HG03039 (cell line): ENCODE measurements around the gene CAVIN1.
A peak's percentile ranks its signal among the peaks of the same experiment; 100 is the strongest.
"Not testable (repeated sequence)": the region's sequence is repeated elsewhere in the genome, so short reads cannot be mapped to it uniquely, and the experiment has no call there.

Source experiments
- ATAC-seq: cut with Tn5 transposase; IDR thresholded peaks from one replicate; pipeline ENCODE4 v1.9.1; 2021; ENCODE audit warnings: mild to moderate bottlenecking, moderate library complexity; ENCODE audit not compliant: unreplicated experiment

The CAVIN1 gene

DNA sequence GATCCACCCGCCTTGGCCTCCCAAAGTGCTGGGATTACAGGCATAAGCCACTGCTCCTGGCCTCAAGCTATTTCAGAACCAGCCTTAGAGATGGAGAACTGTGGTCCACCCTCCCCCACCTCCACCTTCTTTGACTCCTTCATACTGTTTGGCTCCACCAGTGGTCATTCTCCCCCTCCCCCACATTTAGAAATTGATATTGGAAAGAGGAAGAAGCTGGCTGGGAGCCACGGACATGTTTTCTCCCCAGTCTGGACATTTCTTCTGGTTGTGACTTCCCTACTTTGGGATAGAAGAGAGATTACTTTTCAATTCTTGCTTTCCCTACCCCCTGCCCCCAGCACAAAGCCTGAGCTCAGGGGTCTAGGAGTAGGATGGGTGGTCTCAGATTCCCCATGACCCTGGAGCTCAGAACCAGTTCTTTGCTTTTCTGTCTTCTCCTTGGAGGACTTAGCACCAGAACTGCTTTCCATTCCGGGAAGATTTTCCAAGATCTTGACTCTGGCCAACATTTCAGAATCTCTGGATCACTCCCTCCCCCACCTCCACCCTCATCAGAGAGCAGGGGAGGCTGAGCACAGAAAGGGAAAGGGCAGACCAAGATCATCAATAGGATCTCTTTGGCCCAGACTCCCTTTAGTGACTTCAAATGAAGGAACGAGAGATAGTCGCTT is 16.3 kb downstream of the CAVIN1 start:
- ATAC-seq: no peak

DNA sequence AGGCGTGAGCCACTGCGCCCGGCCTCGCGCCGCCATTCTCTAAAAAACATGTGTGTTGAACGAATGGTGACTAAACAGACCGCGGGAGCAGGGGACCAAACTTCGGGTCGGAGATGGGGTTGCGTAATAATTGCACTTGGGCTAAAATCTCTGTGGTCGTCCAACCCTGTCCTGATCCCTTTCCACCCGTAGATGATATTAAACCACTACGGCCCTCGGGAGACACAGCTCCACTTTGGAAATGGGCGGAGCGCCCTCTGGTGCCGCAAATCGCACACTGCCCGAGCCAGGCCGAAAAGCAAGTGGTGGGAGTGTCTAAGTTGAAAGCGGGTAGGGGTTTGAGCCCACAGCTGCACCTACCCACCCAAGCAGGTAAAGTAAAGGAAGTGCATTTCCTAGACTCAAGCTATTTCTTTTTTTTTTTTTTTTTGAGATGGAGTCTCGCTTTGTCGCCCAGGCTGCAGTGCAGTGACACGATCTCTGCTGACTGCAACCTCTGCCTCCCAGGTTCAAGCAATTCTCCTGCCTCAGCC is 17.0 kb downstream of the CAVIN1 start:
- ATAC-seq: no peak

GRCh38 chr17:42405076-42405475 is 18.0 kb downstream of the CAVIN1 start:
- ATAC-seq: no peak

GRCh38 chr17:42404326-42405055 is 18.6 kb downstream of the CAVIN1 start:
- ATAC-seq: no peak

GRCh38 chr17:42403150-42403549 is 19.9 kb downstream of the CAVIN1 start:
- ATAC-seq: no peak

DNA sequence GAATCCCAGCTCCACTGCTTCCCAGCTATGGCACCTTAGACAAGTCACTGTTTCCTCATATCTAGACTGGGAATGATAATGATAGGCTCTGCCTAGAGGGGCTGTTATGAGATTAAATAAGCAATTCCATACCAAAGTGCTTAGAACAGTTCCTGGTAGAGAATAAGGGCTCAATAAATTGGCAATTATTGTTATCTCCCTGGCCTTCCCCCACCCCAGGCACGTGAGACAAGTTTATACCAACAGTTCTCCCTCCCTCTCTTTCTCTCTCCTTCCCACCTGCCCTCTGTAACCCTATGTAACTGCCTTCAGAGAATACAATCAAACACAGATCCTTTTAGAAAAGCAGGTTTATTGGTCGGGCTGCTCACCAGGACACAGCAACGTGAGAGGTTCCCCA is 20.9 kb downstream of the CAVIN1 start:
- ATAC-seq: no peak

DNA sequence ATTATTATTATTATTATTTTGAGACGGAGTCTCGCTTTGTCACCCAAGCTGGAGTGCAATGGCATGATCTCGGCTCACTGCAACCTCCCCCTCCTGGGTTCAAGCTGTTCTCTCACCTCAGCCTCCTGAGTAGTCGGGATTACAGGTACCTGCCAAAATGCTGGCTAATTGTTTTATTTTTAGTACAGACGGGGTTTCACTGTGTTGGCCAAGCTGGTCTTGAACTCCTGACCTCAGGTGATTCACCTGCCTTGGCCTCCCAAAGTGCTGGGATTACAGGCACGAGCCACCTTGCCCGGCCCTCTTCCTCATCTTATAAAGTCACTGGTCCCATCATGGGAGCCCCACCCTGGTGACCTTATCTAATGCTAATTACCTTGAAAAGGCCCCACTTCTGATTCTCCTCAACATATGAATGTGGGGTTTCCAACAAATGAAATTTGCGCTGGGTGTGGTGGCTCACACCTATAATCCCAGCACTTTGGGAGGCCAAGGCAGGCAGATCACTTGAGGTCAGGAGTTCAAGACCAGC is 22.1 kb downstream of the CAVIN1 start:
- not testable (repeated sequence) for ATAC-seq

DNA sequence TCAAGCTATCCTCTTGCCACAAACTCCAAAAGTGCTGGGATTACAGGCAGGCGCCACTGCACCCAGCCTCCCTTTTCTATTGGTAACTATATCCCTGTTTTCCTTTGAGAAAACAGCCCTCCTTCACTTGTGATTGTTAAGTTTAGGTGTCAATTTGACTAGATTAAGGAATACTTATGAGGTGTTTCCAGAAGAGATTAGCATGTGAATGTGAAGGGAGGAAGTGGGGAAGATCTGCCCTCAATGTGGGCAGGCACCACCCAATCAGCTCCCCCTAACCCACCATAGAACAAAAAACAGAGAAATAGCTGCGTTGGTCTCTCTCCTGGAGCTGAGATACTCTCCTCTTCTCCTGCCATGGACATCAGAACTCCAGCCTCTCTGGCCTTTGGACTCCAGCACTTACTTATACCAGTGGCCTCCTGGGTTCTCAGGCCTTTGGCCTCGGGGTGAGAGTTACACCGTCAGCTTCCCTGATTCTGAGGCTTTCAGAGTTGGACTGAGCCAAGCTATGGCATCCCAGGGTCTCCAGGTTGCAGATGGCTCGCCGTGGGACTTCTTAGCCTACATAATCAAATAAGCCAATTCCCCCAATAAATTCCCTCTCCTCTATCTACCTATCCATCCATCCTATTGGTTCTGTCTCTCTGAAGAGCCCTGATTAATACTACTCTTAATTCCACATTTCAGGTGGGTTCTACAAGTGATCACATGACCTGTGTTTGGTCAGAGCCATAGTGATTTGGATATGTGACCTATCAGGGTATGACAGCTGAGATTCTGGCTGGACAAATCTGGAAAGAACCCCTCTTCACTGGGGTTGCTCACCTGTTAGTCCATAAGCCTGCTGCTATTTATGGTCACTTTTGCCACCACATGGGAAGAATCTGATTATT is 22.9 kb downstream of the CAVIN1 start:
- no peak for ATAC-seq

DNA sequence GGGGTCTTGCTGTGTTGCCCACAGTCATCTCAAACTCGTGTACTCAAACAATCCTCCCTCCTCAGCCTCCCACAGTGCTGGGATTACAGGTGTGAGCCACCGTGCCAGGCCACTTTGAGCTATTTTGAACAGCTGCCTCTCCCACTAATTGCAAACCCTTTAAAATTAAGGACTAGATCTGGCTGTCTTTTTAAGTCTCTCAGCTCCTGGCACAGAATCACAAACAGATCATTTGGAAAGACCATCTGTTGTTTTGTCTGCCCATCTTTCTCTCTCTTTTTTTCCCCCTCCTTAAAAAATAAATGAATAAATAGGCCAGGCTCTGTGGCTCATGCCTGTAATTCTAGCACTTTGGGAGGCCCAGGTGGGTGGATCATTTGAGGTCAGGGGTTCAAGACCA is 23.9 kb downstream of the CAVIN1 start:
- ATAC-seq: no peak

- ATAC-seq: not testable (repeated sequence)
Measured at GRCh38 chr17:42395601-42396000, 27.5 kb downstream of the CAVIN1 start.

DNA sequence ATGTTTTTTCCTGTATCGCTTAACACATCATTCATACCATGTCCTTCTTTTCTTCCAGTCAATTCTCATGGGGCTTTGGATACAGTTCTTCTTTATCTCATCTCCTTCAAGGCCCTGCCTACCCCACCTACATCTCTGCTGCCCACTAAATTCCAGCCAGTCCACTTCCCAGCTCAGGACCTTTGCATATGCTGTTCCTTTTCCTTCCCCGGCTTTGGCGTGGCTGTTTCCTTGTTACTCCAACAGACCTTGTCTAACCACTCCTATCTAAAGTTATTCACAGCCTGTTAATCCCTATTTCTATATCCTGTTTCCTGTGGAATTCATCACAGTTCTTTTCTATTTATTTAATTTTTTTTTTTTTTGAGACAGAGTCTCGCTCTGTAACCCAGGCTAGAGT is 28.2 kb downstream of the CAVIN1 start:
- no peak for ATAC-seq

- ATAC-seq: no peak
Measured at GRCh38 chr17:42392692-42393415, 30.2 kb downstream of the CAVIN1 start.

DNA sequence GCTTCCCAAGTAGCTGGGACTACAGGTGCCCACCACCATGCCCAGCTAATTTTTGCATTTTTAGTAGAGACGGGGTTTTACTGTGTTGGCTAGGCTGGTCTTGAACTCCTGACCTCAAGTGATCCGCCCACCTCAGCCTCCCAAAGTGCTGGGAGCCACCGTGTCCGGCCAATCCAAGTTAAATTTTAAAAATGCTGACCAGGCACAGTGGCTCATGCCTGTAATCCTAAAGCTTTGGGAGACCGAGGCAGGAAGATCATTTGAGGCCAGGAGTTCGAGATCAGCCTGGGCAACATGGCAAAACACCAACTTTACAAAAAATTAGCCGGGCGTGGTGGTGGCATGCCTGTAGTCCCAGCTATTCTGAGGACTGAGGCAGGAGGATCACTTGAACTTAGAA is 31.6 kb downstream of the CAVIN1 start:
- not testable (repeated sequence) for ATAC-seq

DNA sequence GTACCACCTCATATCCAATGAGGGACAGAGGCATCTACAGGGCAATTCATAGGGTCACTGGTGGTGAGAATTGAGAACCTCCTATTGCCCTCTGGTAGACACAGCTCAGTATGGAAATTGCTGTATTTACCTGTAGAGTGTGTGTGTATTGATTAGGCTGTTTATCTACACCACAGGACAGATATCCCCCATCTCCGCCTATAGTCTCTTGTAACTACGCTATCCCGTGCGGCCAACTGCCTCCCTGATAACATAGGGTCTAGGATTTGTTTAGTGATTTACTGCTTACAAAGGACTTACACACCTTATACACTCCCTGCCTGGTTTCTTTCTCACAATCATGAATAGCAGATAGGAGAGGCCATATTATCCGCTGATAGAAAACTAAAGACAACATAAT is 33.2 kb downstream of the CAVIN1 start:
- ATAC-seq: no peak

- ATAC-seq: no peak
Measured at GRCh38 chr17:42389135-42389417, 34.0 kb downstream of the CAVIN1 start.

GRCh38 chr17:42388381-42389134 is 34.5 kb downstream of the CAVIN1 start, which contains the start of gene STAT3:
TSS of gene STAT3 (minus strand) at chr17:42388442. CDS start at chr17:42348516, 39,926 bp downstream.
- ATAC-seq: peak; percentile 88

- ATAC-seq: peak; percentile 10
Measured at GRCh38 chr17:42387661-42388380, 35.2 kb downstream of the CAVIN1 start.

DNA sequence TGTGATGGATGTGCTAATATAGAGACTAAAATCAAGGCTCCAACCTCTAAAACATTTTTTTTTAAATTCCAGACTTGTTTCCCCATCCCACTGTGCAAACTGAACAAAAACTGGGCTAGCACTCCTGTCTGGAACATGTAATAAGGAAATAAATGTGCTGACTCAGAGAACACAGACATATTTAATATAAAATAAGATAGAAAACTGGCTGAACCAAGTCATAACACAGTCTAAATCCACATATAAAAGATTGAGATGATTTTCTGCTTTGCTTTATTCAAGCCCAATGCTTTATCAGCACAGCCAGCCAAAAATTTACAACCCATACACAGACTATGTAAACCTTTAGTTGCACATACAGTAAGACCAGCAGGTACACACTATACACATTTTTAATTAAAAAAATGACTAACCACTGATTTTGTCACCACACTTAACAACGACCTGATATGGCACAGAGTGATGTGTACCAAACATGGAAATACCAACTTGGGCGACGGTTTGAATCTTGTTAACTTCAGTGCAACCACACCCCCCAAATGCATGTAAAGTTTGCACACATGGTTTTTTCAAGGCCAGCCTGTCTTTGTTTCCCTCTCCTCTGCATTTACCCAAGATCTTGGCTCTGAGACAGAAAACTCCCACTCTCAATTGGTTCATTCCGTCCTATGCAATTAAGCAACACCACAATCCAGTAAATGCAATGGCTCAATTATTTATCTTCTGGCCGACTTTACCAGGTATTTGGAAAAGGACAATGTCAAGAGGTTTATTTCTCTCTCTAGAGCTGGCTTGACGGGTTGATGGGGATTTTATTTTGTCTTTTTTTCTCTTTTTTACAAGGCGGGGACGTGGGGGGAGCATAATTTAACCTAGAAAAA is 36.0 kb downstream of the CAVIN1 start:
- ATAC-seq: no peak
